Retinal pigment epithelial cell (primary cell): Measurements from ENCODE around the gene ENTPD7.

Experiments
- DNase-seq: peaks from one replicate; pipeline ENCODE4 v3.0.0-alpha.2; 2010; ENCODE audit warnings: low read depth
- H3K4me3 ChIP-seq: 2 replicates; pipeline ENCODE4 v1.5.1; 2011; ENCODE audit warnings: mild to moderate bottlenecking, low read length, control low read depth, moderate library complexity
- TF ChIP-seq, protein P1 (sequence below): conservative IDR thresholded peaks from 2 replicates; pipeline ENCODE4 v1.5.1; 2011; ENCODE audit warnings: low read depth, low read length, control low read depth, inconsistent platforms

ENTPD7 gene, protein sequence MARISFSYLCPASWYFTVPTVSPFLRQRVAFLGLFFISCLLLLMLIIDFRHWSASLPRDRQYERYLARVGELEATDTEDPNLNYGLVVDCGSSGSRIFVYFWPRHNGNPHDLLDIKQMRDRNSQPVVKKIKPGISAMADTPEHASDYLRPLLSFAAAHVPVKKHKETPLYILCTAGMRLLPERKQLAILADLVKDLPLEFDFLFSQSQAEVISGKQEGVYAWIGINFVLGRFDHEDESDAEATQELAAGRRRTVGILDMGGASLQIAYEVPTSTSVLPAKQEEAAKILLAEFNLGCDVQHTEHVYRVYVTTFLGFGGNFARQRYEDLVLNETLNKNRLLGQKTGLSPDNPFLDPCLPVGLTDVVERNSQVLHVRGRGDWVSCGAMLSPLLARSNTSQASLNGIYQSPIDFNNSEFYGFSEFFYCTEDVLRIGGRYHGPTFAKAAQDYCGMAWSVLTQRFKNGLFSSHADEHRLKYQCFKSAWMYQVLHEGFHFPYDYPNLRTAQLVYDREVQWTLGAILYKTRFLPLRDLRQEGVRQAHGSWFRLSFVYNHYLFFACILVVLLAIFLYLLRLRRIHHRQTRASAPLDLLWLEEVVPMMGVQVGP

DNA sequence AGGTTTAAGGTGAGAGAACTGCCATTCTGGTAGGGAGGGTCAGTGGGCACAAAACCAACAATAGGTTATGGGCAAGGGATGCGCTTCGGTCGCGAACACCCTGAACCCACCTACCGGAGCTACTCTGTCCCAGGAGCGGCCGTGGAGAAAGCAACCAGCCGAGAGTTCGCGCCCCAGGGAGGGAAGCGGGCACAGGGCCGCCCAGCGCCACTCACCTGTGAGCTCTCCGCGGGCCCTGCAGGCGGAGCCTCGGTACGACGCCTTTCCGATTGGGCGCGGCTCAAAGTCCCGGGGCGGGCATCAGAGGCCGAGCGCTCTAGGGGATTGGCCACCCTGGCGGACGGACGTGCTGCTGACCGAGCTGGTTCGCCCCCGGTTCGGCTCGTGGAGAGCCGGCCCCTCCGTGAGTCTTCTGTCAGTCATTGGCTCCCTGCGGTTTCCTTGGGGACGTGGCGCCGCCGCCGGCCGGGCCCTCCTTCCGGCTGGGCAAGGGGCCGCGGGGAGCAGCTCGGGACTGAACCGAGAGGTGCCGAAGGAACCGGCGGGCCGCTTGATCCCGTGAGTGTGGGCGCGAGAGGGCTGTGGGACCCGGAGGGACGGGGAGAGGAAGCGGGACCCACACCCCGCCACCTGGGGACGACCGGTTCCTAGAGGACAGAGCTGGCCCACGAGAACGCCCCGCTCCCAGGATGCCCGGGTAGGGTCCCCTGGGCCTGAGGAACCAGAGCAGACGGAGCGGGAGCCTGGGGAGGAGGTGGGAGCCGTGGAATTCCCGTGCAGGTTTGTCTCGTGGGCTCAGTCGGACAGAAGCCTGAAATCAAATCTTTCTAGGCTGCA, at the start of gene ENTPD7:
ENTPD7 (plus strand) TSS at position 479 of the 837 bp plus-strand sequence. CDS start 448 bp downstream, outside the sequence.
- TF ChIP-seq, protein P1, sequence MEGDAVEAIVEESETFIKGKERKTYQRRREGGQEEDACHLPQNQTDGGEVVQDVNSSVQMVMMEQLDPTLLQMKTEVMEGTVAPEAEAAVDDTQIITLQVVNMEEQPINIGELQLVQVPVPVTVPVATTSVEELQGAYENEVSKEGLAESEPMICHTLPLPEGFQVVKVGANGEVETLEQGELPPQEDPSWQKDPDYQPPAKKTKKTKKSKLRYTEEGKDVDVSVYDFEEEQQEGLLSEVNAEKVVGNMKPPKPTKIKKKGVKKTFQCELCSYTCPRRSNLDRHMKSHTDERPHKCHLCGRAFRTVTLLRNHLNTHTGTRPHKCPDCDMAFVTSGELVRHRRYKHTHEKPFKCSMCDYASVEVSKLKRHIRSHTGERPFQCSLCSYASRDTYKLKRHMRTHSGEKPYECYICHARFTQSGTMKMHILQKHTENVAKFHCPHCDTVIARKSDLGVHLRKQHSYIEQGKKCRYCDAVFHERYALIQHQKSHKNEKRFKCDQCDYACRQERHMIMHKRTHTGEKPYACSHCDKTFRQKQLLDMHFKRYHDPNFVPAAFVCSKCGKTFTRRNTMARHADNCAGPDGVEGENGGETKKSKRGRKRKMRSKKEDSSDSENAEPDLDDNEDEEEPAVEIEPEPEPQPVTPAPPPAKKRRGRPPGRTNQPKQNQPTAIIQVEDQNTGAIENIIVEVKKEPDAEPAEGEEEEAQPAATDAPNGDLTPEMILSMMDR: no peak
- peak; percentile 88 for DNase-seq
- H3K4me3 ChIP-seq: peak within 1 kb of the TSS; percentile 90

DNA sequence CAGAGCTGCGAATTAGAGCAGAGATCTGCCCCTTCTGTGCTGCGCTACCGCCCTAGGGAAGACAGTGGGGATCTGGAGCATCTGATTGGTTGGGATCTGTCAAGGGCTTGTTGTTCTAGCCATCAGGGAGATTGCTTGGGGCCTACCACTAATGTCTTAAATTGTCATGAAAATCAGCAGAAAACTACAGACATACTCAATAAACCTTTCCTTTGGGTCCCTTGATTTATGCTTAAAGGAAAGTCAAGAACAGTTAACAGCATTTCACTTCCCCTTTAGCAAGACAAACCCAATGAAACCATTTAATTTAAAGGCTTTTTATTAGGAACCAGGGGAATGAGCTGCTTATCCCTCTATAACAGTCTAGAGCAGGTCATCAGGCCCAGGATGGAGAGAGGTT, 49.1 kb upstream of the ENTPD7 start:
- no peak for DNase-seq
- H3K4me3 ChIP-seq: no peak overlapping the region
- TF ChIP-seq, protein P1: no peak

DNA sequence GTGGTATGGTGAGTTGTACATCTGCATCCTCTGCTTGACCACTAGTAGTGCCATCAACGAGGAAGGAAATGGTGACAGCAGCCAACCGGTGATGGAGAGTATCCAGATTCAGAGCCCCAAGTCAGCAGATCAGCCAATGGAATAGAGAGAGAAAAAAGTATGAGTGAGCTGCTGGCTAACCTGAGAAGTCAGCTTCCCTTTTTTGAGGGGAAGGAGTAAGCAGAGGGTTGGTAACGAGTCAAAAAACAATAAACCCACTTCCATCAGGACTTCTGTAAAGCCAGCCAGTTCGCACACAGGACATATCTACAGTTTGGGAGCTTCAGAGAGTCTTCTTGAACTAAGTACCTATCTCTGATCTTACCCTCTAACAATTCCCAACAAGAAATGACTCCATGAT, 48.0 kb upstream of the ENTPD7 start:
- TF ChIP-seq, protein P1: no peak
- H3K4me3 ChIP-seq: no peak overlapping the region
- no peak for DNase-seq

DNA sequence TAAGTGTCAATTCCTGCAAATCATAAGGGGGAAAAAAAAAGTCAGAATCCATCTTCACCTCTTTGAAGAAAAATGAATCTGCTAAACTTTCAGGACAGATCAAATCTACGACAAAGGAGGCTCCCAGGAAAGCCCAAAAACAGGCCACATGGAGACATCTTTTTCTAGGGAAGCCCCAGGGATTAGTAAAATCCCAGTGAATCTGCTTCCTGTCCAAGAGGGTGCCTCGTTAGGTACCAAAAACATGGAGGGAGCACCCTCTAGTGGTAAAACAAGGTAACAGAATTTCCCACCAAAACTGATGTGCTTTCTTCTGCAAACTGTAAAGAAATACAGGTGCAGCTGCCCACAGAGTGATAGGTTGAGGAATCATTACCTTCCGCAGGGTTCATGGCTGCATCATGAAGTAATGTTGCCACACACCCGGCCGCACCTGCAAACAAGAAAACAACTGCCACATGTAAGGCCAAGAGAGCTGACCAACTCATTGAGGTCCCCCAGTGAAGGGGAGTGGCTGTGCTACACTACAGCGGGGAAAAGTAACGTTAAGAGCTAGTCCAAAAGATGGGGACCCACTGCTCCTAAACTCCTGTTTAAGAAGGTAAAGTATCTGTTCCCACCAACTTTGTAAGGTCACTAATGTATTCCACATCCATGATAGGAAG, 47.0 kb upstream of the ENTPD7 start:
- TF ChIP-seq, protein P1: peak; percentile 78
- DNase-seq: peak; percentile 10
- no peak overlapping the region for H3K4me3 ChIP-seq

DNA sequence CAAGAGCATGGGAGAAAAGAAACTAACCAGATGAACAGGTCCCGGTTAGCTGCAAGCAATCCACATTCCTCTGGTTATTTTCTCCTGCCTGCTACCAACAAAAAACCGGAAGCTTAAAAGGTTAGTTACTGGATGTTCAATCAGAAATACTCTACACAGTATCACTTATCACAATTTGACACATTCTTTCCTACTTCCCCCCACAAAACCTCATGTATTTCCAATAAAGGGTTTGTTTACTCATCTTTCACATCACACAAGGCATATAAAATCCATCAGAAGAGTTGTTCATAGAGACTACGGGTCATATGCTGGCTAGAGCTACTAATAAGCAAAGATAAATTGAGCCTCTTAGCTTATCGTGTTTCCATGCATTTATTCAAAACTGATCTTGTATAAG, 43.9 kb upstream of the ENTPD7 start:
- TF ChIP-seq, protein P1: no peak
- no peak for DNase-seq
- H3K4me3 ChIP-seq: no peak overlapping the region

DNA sequence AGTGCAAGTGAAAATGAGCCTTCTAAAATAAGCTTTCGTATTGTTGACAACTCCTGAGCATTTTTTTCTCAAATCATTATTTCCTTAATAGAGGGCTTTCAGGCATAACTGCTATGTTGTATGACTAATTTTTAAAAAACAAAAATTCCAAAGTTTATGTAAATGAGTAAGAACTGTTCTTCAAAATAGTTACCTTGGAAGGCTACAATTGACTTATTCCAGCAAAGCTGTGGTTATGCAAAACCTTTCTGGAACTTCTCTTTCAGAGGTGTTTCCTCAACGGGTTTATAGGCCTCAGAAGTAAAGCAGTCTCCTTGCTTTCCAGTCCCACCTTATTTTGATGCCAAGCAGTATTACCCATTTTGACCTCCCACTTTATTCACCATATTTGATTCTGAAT, 41.6 kb upstream of the ENTPD7 start:
- no peak overlapping the region for H3K4me3 ChIP-seq
- TF ChIP-seq, protein P1: no peak
- no peak for DNase-seq
